Stimulated activated CD4-positive, alpha-beta T cell treated with anti-CD3 and anti-CD28 coated beads, TNF-alpha, amount 100 ng/mL, for 1 hour (primary cell): ENCODE data around the gene OR1J4.
"Not testable (repeated sequence)": the region's sequence is repeated elsewhere in the genome, so short reads cannot be mapped to it uniquely, and the experiment has no call there.

Experiments
- DNase-seq, 3 donors: peaks; one replicate each; pipeline ENCODE4 v3.0.0-alpha.2; 2020; ENCODE audit warnings: low read depth in 3 of 3, low spot score in 1 of 3

Gene OR1J4

GRCh38 chr9:122518841-122519240 lies at the start of gene OR1J4:
OR1J4 (plus strand) TSS chr9:122519141; CDS start chr9:122519141, 0 bp downstream.
- no peak for DNase-seq

- no peak for DNase-seq
Observed at GRCh38 chr9:122474561-122474960, 44.4 kb upstream of the OR1J4 start.

GRCh38 chr9:122475717-122476116 lies 43.2 kb upstream of the OR1J4 start:
- DNase-seq = no peak

- DNase-seq = no peak
Observed at GRCh38 chr9:122477346-122477745, 41.6 kb upstream of the OR1J4 start.

GRCh38 chr9:122477826-122478225 lies 41.1 kb upstream of the OR1J4 start, which contains the start of gene OR1J1:
OR1J1 (minus strand) TSS chr9:122477926; CDS start chr9:122477926, 0 bp downstream.
- no peak for DNase-seq

- DNase-seq = no peak
Observed at GRCh38 chr9:122479062-122479461, 39.9 kb upstream of the OR1J4 start.

GRCh38 chr9:122498883-122499288 lies 20.1 kb upstream of the OR1J4 start:
- DNase-seq = no peak

GRCh38 chr9:122506964-122507363 lies 12.0 kb upstream of the OR1J4 start:
- no peak for DNase-seq

GRCh38 chr9:122510502-122510901 lies 8.4 kb upstream of the OR1J4 start, which contains the start of gene OR1J2:
OR1J2 (plus strand) TSS chr9:122510802; CDS start chr9:122510802, 0 bp downstream.
- DNase-seq = no peak

- DNase-seq = no peak
Observed at GRCh38 chr9:122518226-122518625, 715 bp upstream of the OR1J4 start.

GRCh38 chr9:122519376-122519775 lies 435 bp downstream of the OR1J4 start:
- DNase-seq = no peak

- DNase-seq = no peak
Observed at GRCh38 chr9:122526602-122527001, 7.7 kb downstream of the OR1J4 start.

GRCh38 chr9:122527193-122527592 lies 8.3 kb downstream of the OR1J4 start, which contains the start of gene OR1N1:
OR1N1 (minus strand) TSS chr9:122527293; CDS start chr9:122527293, 0 bp downstream.
- no peak for DNase-seq

GRCh38 chr9:122531157-122531556 lies 12.2 kb downstream of the OR1J4 start:
- not testable (repeated sequence) for DNase-seq

- no peak for DNase-seq
Observed at GRCh38 chr9:122536134-122536533, 17.2 kb downstream of the OR1J4 start.

- not testable (repeated sequence) for DNase-seq
Observed at GRCh38 chr9:122537066-122537465, 18.1 kb downstream of the OR1J4 start.

- DNase-seq = no peak
Observed at GRCh38 chr9:122538757-122539156, 19.8 kb downstream of the OR1J4 start.

- DNase-seq = no peak
Observed at GRCh38 chr9:122546196-122546595, 27.3 kb downstream of the OR1J4 start.

GRCh38 chr9:122551371-122551770 lies 32.4 kb downstream of the OR1J4 start:
- DNase-seq = no peak

- DNase-seq = no peak
Observed at GRCh38 chr9:122552812-122553211, 33.9 kb downstream of the OR1J4 start, which contains the start of gene OR1N2. OR1N2 (plus strand) TSS chr9:122553112; CDS start chr9:122553212, 100 bp downstream.

GRCh38 chr9:122561446-122561845 lies 42.5 kb downstream of the OR1J4 start:
- no peak for DNase-seq

GRCh38 chr9:122562134-122562760 lies 43.3 kb downstream of the OR1J4 start:
- no peak for DNase-seq

- DNase-seq = no peak
Observed at GRCh38 chr9:122567901-122568300, 49.0 kb downstream of the OR1J4 start.
